GOT3 (cell line): ENCODE results near the gene RBM10.

ENCODE experiments used
- DNase-seq: peaks from one replicate; lab custom pipeline; 2025; ENCODE audit warnings: mixed read lengths; lab: John Stamatoyannopoulos, UW

RBM10 gene

DNA sequence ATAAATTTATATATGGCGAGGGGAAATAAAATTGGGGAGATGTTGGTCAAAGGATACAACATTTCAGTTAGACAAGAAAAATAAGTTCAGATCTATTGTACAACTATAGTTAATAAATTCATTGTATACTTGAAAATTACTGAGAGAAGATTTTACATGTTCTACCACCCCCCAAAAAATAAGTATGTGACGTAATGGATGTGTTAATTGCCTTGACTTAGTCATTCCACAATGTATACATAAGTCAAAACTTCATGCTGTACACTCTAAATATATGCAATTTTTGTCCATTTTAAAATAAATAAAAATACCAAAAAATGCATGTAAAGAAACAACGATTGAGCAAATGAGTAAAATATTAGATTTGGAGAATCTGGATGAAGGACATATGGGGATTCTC lies 89.6 kb downstream of the RBM10 start:
- DNase-seq = no peak

DNA sequence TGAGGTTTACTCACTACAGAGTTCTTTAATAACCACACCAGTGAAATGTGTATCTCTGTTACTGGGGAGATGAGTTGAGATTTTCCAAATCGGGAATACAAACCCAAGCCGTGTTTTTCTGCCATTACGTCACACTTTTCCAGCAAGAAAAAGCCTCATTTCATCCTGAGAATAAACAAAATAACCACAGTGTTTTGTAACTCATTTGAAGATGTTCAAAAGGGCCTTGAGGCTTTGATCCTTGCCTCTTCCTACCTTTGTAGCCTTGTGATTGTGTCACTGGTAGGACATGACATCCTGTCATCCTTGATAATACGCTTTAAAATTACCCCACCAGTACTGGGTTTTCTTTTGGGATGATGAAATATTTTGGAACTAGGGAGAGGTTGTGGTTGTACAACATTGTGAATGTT lies 90.7 kb downstream of the RBM10 start:
- no peak for DNase-seq
